22Rv1 (cell line): ENCODE results near the gene FAM13C.

Experiments
- H3K27ac ChIP-seq: fragments of 450-650 bp; 2 replicates; pipeline ENCODE4 v1.5.1; 2017
- ZFX ChIP-seq: fragments of 450-650 bp; IDR thresholded peaks from 2 replicates; pipeline ENCODE4 v1.6.1; 2017; ENCODE audit warnings: antibody characterized with exemption, borderline replicate concordance
- TF ChIP-seq, protein P1 (sequence below): fragments of 450-650 bp; IDR thresholded peaks from 2 replicates; pipeline ENCODE4 v1.5.1; 2017; ENCODE audit warnings: mild to moderate bottlenecking

FAM13C gene

DNA sequence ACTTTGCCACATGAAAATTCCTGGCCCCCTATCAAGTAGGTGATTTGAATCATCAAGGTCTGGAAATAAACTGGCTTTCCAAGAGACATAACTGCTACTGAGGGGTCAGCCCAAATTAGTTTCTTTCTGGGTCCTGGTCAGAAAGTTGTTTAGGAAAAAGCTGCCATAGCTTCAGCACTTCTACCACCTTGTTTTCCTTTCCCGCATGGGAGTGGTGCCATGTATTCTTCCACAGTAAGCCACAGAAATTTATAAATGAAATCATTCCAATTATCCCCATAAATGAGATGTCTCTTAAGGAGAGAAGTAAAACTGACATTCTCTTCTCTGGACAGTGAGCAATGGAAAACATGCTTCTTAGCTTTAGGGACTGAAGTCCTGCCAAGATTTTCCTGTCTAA lies 105.1 kb downstream of the FAM13C start:
- no peak for TF ChIP-seq ZFX
- TF ChIP-seq, protein P1, sequence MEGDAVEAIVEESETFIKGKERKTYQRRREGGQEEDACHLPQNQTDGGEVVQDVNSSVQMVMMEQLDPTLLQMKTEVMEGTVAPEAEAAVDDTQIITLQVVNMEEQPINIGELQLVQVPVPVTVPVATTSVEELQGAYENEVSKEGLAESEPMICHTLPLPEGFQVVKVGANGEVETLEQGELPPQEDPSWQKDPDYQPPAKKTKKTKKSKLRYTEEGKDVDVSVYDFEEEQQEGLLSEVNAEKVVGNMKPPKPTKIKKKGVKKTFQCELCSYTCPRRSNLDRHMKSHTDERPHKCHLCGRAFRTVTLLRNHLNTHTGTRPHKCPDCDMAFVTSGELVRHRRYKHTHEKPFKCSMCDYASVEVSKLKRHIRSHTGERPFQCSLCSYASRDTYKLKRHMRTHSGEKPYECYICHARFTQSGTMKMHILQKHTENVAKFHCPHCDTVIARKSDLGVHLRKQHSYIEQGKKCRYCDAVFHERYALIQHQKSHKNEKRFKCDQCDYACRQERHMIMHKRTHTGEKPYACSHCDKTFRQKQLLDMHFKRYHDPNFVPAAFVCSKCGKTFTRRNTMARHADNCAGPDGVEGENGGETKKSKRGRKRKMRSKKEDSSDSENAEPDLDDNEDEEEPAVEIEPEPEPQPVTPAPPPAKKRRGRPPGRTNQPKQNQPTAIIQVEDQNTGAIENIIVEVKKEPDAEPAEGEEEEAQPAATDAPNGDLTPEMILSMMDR = no peak
- H3K27ac ChIP-seq = no peak overlapping the region

DNA sequence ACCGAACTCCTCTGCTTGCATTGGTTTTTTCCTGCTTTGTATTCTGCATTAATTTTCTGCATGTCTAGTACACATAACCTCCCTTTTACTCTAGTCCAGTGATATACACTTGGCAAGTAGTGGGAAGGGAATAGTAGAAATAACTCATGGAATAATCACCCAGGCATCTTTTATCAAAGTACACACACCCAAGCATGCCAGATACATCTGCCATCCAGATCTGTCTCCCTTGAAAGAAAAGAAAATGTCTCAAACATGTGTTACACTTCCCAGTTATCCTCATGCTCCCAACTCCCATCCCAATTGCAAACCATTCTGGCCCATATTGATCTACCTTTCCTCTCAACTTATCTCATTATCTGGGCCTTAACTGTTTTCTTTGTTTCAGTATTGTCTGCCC lies 106.9 kb downstream of the FAM13C start:
- H3K27ac ChIP-seq = no peak overlapping the region
- TF ChIP-seq, protein P1 = no peak
- no peak for TF ChIP-seq ZFX

DNA sequence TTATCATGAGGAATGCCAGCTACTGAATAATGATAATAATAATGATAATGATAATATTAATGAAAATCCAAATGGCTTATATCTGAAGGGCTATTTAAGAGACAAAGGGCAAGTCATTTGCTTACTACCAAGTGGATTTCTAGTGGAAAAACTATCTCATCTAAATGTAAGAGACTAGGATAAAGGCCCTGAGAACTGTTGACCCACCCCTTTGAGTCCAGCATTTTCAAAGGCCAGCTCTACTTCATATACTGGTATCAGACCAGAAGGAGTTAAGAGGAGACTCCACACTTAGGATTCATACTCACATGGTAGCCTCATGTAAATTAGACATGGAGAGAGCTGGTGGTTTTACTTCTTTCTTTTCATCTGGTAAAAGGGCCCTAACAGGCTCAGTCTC lies 109.9 kb downstream of the FAM13C start:
- no peak for TF ChIP-seq ZFX
- TF ChIP-seq, protein P1 = no peak
- H3K27ac ChIP-seq = no peak overlapping the region

DNA sequence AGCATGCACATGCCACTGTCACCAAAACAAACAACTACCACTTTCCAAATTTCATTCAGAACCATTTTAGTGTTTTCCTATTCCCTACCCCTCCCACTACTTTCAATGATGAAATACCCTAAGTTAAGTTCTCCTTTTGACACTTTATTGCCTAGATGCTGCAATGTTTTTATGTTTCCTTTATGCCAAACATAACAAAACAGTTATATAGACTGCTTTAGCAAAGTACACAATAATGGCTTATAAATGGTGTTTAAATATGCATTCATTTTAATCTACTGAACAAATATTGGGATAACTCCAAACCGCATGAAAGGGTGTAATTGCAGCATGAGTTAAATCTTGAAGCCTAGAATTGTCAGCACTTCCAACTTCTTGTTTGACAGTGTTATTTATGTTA lies 116.7 kb downstream of the FAM13C start:
- H3K27ac ChIP-seq = no peak overlapping the region
- TF ChIP-seq, protein P1 = no peak
- TF ChIP-seq ZFX = no peak

DNA sequence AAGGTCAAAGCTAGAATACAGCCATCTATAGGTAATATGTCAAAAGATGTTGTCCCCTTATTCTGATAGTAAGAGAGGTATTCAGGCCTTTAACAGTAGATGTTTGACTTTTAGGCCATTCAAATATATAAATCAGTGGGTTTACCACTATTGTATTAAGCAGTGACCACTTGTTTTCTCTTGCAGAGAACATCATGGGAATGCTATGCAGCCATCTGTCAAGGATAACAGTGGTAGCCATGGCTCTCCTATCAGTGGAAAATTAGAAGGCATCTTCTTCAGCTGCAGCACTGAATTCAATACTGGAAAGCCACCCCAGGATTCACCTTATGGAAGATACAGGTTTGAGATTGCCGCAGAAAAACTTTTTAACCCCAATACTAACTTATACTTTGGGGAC lies 117.5 kb downstream of the FAM13C start:
- no peak overlapping the region for H3K27ac ChIP-seq
- no peak for TF ChIP-seq ZFX
- TF ChIP-seq, protein P1 = no peak

DNA sequence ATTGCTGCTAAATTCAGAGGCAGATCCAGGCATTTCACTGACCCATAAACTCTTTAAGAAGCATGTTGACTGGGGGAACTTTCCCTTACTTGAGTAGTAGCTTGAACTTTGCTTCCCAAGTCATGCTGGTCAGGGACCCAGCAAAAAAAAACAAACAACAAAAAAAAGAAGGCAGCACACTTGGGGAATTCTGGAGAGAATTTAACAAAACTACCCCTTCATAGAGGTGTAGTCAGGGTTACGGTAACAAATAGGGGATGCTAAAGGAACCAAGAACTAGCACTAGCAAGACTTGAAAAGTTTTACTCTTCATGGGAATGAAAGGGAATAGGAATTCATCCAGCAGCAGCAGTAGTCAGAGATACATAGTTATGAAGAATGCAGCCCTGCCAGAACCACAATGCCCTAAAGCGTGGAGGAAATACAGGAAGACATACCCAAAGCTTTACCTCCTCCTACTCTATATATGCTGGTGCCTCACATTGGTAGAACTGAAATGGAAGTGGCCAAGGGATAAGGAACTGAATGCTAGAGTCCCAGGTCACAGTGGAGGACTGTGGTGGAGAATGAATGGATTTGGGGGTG lies 118.6 kb downstream of the FAM13C start:
- TF ChIP-seq ZFX = no peak
- TF ChIP-seq, protein P1 = no peak
- H3K27ac ChIP-seq = no peak overlapping the region

DNA sequence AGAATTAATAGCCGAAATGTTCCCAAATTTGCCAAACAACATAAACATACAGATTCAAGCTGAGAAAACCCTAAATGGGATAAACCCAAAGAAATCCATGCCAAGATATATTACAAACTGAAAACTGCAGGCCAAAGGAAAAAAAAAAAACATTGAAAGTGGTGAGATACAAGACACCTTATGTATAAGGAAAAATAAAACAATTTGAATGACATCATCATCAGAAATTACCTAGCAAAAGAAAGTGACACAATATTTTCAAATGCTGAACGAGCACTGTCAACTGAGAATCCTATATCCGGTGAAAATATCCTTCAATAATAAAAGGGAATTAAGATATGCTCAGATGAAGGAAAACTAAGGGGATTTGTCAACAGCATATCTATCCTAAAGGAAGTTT lies 119.4 kb downstream of the FAM13C start:
- no peak overlapping the region for H3K27ac ChIP-seq
- TF ChIP-seq, protein P1 = no peak
- TF ChIP-seq ZFX = no peak
